LNCaP clone FGC (cell line): ENCODE results near the gene R3HDM1.

Experiments
- DNase-seq: peaks from one replicate; pipeline ENCODE4 v3.0.0-alpha.2; 2011; ENCODE audit warnings: low read depth
- H3K4me3 ChIP-seq: 2 replicates; pipeline ENCODE4 v1.5.1; 2011; ENCODE audit warnings: mild to moderate bottlenecking, low read depth, low read length, control low read depth
- CTCF ChIP-seq: IDR thresholded peaks from 2 replicates; pipeline ENCODE4 v1.5.1; 2012; ENCODE audit warnings: mild to moderate bottlenecking; ENCODE audit not compliant: control insufficient read depth, insufficient read depth; ENCODE audit errors: extremely low read depth

The R3HDM1 gene

GRCh38 chr2:135762530-135762929 lies 231.2 kb downstream of the R3HDM1 start:
- no peak for TF ChIP-seq CTCF
- no peak overlapping the region for H3K4me3 ChIP-seq
- DNase-seq = no peak

- no peak for TF ChIP-seq CTCF
- no peak overlapping the region for H3K4me3 ChIP-seq
- no peak for DNase-seq
Observed at GRCh38 chr2:135768863-135769262, 237.6 kb downstream of the R3HDM1 start.

GRCh38 chr2:135773319-135773718 lies 242.0 kb downstream of the R3HDM1 start:
- H3K4me3 ChIP-seq = no peak overlapping the region
- no peak for DNase-seq
- no peak for TF ChIP-seq CTCF

GRCh38 chr2:135773917-135774316 lies 242.6 kb downstream of the R3HDM1 start:
- H3K4me3 ChIP-seq = no peak overlapping the region
- TF ChIP-seq CTCF = no peak
- DNase-seq = no peak
